Stomach smooth muscle (tissue), 2 donors: ENCODE data around the gene DCAF6.

ENCODE experiments used
- H3K27ac ChIP-seq: one replicate; pipeline ENCODE4 v1.7.0; 2013; ENCODE audit warnings: mild to moderate bottlenecking, low read length, inconsistent platforms
- H3K27me3 ChIP-seq, 2 donors: one replicate each; pipeline ENCODE4 v1.7.0; 2013; ENCODE audit warnings: low read length in 2 of 2; ENCODE audit not compliant: insufficient read depth in 2 of 2, control insufficient read depth in 1 of 2
- H3K36me3 ChIP-seq, 2 donors: one replicate each; pipeline ENCODE4 v1.7.0; 2013; ENCODE audit warnings: low read length in 2 of 2; ENCODE audit not compliant: control insufficient read depth in 2 of 2, insufficient read depth in 2 of 2
- H3K4me1 ChIP-seq: one replicate; pipeline ENCODE4 v1.7.0; 2013; ENCODE audit warnings: low read length; ENCODE audit not compliant: control insufficient read depth, insufficient read depth
- H3K4me3 ChIP-seq, 2 donors: one replicate each; pipeline ENCODE4 v1.7.0; 2013; ENCODE audit warnings: low read length in 2 of 2
- H3K9ac ChIP-seq, 2 donors: one replicate each; pipeline ENCODE4 v1.7.0; 2013; ENCODE audit warnings: low read length in 2 of 2, mild to moderate bottlenecking in 1 of 2
- H3K9me3 ChIP-seq, 2 donors: one replicate each; pipeline ENCODE4 v1.7.0; 2013; ENCODE audit warnings: low read length in 2 of 2; ENCODE audit not compliant: control insufficient read depth in 2 of 2
- donor health status: healthy.
- donor health status: Pancreatic carcinoma.

Gene DCAF6

GRCh38 chr1:168101336-168101735, 164.9 kb downstream of the DCAF6 start:
- Histone ChIP-seq H3K9ac (no peak overlapping the region), H3K4me3 (no peak overlapping the region), H3K36me3 (peaks cover 5 to 21% of the 10 kb centered on the region in 2 donors), H3K9me3 (no peaks in the 10 kb centered on the region), H3K27me3 (no peaks in the 10 kb centered on the region), H3K27ac (no peak overlapping the region), H3K4me1 (peaks cover 10% of the 10 kb centered on the region)

DNA sequence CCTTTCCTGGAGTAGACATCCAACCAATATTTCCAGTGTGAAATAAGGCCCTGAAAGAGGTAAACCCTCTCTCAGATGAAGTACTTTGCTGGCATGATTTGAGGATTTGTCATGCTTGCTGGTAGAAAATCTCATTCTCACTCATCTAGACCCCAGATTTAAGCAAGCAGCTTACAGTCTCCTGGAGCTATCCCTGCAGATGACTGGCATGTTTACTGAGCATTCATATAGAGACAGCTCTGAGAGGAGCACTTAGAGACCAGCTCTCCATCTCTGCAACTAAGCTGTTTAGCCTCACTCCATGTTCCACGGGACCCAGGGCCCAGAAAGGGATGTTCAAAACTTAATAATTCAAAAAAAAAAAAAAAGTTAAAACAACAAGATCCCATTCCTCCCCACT, 166.0 kb downstream of the DCAF6 start:
- peaks cover 0 to 17% of the 10 kb centered on the region in 2 donors for H3K36me3 ChIP-seq
- no peak overlapping the region for H3K4me3 ChIP-seq
- H3K9ac ChIP-seq = no peak overlapping the region
- no peak overlapping the region for H3K27ac ChIP-seq
- H3K27me3 ChIP-seq = no peaks in the 10 kb centered on the region
- no peaks in the 10 kb centered on the region for H3K9me3 ChIP-seq
- H3K4me1 ChIP-seq = peaks cover 10% of the 10 kb centered on the region

GRCh38 chr1:168104535-168104934, 168.1 kb downstream of the DCAF6 start:
- Histone ChIP-seq H3K27me3 (no peaks in the 10 kb centered on the region), H3K4me3 (no peak overlapping the region), H3K4me1 (peaks cover under 1% of the 10 kb centered on the region), H3K9ac (no peak overlapping the region), H3K27ac (no peak overlapping the region), H3K9me3 (no peaks in the 10 kb centered on the region), H3K36me3 (peaks cover 0 to 15% of the 10 kb centered on the region in 2 donors)

DNA sequence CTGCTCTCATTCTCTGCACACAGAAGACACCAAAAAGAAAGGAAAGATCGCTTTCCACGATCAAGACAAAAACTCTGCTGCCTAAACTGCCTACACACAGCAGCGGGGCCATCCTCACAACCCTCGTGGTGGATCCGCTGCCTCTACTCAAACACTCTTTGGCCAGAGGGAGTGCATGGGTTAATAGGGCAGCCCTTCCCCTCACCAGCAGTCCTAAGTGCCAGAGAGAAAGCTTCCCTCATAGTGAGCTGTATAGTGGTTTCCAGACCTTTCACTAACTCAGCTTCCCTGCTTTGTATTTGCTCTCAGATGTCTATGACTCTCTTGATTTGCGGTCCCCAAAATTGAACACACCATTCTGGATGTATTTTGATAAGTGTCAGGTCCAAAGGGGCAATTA, 169.4 kb downstream of the DCAF6 start:
- no peak overlapping the region for H3K4me3 ChIP-seq
- no peak overlapping the region for H3K9ac ChIP-seq
- no peaks in the 10 kb centered on the region for H3K4me1 ChIP-seq
- no peaks in the 10 kb centered on the region for H3K27me3 ChIP-seq
- H3K27ac ChIP-seq = no peak overlapping the region
- peaks cover 0 to 15% of the 10 kb centered on the region in 2 donors for H3K36me3 ChIP-seq
- no peaks in the 10 kb centered on the region for H3K9me3 ChIP-seq

DNA sequence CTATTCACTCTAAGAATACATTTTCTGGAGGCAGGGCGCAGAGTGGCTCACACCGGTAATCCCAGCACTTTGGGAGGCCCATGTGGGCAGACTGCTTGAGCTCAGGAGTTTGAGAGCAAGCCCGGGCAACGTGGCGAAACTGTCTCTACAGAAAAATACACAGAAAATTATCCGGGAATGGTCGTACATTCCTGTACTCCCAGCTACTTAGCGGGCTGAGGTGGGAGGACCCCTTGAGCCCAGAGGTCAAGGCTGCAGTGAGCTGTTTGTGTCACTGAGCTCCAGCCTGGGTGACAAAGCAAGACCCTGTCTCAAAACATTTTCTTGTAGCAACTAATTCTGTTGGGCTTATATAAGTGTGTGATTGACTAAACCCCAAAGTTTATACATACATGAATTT, 169.8 kb downstream of the DCAF6 start:
- Histone ChIP-seq H3K9ac (no peak overlapping the region), H3K36me3 (peaks cover 0 to 14% of the 10 kb centered on the region in 2 donors), H3K27ac (no peak overlapping the region), H3K9me3 (no peaks in the 10 kb centered on the region), H3K4me1 (no peaks in the 10 kb centered on the region), H3K27me3 (no peaks in the 10 kb centered on the region), H3K4me3 (no peak overlapping the region)

GRCh38 chr1:168110896-168111545, 174.5 kb downstream of the DCAF6 start:
- no peaks in the 10 kb centered on the region for H3K9me3 ChIP-seq
- no peak overlapping the region for H3K27ac ChIP-seq
- no peaks in the 10 kb centered on the region for H3K36me3 ChIP-seq
- H3K4me3 ChIP-seq = no peak overlapping the region
- H3K9ac ChIP-seq = no peak overlapping the region
- no peaks in the 10 kb centered on the region for H3K4me1 ChIP-seq
- H3K27me3 ChIP-seq = no peaks in the 10 kb centered on the region

- no peak overlapping the region for H3K4me3 ChIP-seq
- H3K9ac ChIP-seq = no peak overlapping the region
- no peaks in the 10 kb centered on the region for H3K9me3 ChIP-seq
- H3K27me3 ChIP-seq = no peaks in the 10 kb centered on the region
- H3K36me3 ChIP-seq = peaks cover 0 to 2% of the 10 kb centered on the region in 2 donors
- no peak overlapping the region for H3K27ac ChIP-seq
- no peaks in the 10 kb centered on the region for H3K4me1 ChIP-seq
These were observed 176.3 kb downstream of the DCAF6 start for GRCh38 chr1:168112673-168113305.

DNA sequence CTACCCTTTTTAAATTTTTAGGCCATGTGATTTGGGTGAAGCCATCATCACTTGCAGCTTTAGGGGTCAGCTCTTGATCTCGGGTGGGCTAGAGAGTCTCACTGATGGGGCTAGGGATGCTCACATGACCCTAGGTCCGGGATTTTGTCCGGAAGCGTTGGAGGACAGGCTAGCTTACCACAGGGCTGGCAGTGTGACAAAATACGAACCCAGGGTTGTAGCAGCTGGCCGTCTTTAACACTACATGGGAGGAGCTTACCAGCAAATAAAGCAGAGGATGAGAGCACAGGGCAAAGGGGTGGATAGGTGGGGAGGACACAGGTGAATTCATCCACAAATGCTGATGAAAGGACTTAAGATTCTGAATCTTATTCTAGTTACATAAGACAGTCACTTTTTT, 178.4 kb downstream of the DCAF6 start:
- no peaks in the 10 kb centered on the region for H3K9me3 ChIP-seq
- H3K27me3 ChIP-seq = no peaks in the 10 kb centered on the region
- H3K4me3 ChIP-seq = no peak overlapping the region
- no peak overlapping the region for H3K9ac ChIP-seq
- H3K36me3 ChIP-seq = peaks cover 0 to 2% of the 10 kb centered on the region in 2 donors
- no peak overlapping the region for H3K27ac ChIP-seq
- H3K4me1 ChIP-seq = no peaks in the 10 kb centered on the region

- peaks cover 0 to 2% of the 10 kb centered on the region in 2 donors for H3K36me3 ChIP-seq
- no peak overlapping the region for H3K27ac ChIP-seq
These were observed 179.9 kb downstream of the DCAF6 start for GRCh38 chr1:168116327-168116799.

DNA sequence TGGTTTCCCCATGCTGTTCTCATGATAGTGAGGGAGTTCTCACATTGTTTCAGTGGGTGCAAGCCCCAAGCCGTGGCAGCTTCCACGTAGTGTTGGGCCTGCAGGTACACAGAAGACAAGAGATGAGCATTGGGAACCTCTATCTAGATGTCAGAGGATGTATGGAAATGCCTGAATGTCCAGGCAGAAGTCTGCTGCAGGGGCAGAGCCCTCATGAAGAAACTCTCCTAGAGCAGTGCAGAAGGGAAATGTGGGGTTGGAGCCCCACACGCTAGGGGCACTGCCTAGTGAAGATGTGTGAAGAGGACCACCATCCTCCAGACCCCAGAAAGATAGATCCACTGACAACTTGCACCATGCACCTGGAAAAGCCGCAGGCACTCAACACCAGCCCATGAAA, 183.3 kb downstream of the DCAF6 start:
- Histone ChIP-seq H3K9me3 (no peaks in the 10 kb centered on the region), H3K27me3 (no peaks in the 10 kb centered on the region), H3K27ac (no peak overlapping the region), H3K36me3 (peaks cover 0 to 2% of the 10 kb centered on the region in 2 donors), H3K4me3 (no peak overlapping the region), H3K9ac (no peak overlapping the region), H3K4me1 (peaks cover 13% of the 10 kb centered on the region)

More at GRCh38 chr1:168116327-168116799, 179.9 kb downstream of the DCAF6 start:
- H3K4me1 ChIP-seq = peaks cover 5% of the 10 kb centered on the region
- no peak overlapping the region for H3K4me3 ChIP-seq
- no peak overlapping the region for H3K9ac ChIP-seq
- H3K9me3 ChIP-seq = no peaks in the 10 kb centered on the region
- no peaks in the 10 kb centered on the region for H3K27me3 ChIP-seq
